GM12865 (cell line): ENCODE data around the gene ERN1.
"Not testable (repeated sequence)": the region's sequence is repeated elsewhere in the genome, so short reads cannot be mapped to it uniquely, and the experiment has no call there.

Source experiments
- DNase-seq: peaks from one replicate; pipeline ENCODE4 v3.0.0; 2010; ENCODE audit warnings: low read depth
- H3K4me3 ChIP-seq: 2 replicates; pipeline ENCODE4 v1.5.1; 2011; ENCODE audit warnings: mild to moderate bottlenecking, low read depth, low read length, control low read depth
- CTCF ChIP-seq: IDR thresholded peaks from 2 replicates; pipeline ENCODE4 v1.5.1; 2011; ENCODE audit warnings: low read length, control low read depth, low read depth, inconsistent platforms; ENCODE audit not compliant: insufficient read depth; ENCODE audit errors: missing control alignments

ERN1 gene

DNA sequence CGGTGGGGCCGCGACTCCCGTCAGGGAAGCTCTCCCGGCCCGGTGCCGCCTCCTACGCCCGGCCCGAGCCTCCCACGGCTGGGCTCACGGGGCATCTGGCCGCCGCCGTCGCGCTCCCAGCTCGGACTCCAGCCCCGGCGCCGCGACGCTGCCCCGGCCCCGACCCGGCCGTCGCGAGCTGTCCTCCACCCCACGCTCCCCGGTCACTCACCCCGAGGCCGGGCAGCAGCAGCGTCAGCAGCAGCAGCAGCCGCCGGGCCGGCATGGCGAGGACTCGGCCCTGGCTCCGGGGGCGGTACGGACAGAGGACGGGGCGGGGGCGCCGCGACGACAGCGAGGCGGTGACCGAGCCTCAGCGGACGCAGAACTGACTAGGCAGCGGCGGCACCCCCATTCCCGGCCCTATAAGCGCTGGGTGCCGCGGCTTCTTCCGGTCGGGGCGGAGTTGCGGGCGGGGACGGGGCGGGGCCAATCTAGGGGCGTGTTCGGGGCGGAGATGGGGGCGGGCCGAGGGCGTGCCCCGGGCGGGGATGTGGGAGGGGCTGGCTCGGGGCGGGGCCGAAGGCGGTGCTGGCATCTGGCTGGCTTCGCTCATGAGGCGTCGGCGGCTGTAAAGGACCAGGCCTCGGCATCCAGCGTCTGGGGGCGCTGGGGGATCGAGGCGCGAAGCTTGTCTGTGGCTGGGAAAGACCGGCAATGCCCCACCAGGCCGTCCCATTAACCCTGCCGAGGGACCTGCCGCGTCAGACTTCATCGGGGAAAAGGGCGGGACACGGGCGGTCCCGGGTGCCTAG is at the start of gene ERN1:
TSS of gene ERN1 (minus strand) at position 380 of the 794 bp plus-strand sequence. CDS start at position 265, 115 bp downstream.
- peak; percentile 98 for DNase-seq
- peak within 1 kb of the TSS; percentile 84 for H3K4me3 ChIP-seq
- no peak for TF ChIP-seq CTCF

GRCh38 chr17:64179024-64179423 is 49.1 kb upstream of the ERN1 start:
- DNase-seq, H3K4me3 ChIP-seq: not testable (repeated sequence)

- no peak for TF ChIP-seq CTCF
- no peak for DNase-seq
- no peak overlapping the region for H3K4me3 ChIP-seq
These were observed 48.3 kb upstream of the ERN1 start for GRCh38 chr17:64178011-64178825.

DNA sequence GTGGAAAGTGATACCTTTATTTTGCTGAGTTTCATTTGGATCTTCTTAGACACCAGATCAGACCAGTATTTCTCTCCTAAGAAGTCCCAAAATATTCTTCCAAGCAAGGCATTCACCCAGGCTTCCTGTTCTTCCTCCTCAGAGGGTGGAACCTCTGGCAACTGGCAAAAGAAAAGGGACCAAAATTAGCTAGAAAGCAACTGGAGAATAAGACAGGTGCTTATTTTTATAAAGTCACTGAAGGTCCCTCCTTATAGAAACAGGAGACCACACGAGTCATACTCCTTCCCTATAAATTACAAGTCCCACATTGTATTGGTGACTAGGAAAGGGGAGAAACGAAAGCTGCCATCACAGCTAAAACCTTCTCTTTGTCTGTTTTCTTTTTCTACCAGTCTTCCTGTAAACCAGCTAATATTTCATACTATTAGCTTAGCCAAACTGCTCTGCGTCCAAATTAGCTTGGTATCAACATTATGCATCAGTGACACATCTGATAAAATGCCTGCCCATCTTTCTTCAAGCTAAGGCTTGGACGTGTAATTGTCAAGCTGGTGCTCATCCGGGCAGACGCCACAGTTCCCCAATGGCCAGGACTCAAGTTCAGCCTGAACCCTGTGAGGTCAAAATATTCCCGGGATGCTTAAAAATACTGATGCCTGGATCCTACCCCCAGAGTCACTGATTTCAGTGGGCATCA is 47.5 kb upstream of the ERN1 start:
- H3K4me3 ChIP-seq = no peak overlapping the region
- DNase-seq = no peak
- TF ChIP-seq CTCF = no peak

GRCh38 chr17:64176556-64176955 is 46.6 kb upstream of the ERN1 start:
- no peak for DNase-seq
- no peak overlapping the region for H3K4me3 ChIP-seq
- TF ChIP-seq CTCF = no peak

- no peak for DNase-seq
- TF ChIP-seq CTCF = no peak
- H3K4me3 ChIP-seq = no peak overlapping the region
These were observed 44.9 kb upstream of the ERN1 start for GRCh38 chr17:64174686-64175456.
